Liver (tissue), 3 donors: ENCODE results near the gene EMX2.

Source experiments
- CTCF ChIP-seq: fragments of 150-350 bp; IDR thresholded peaks from 2 replicates; pipeline ENCODE4 v1.5.1; 2017; ENCODE audit warnings: improper control_type of control experiment, low read depth, low read length; ENCODE audit not compliant: missing input control
- EGR1 ChIP-seq, 2 donors: IDR thresholded peaks; 2 replicates each; pipeline ENCODE4 v1.6.1; 2016 to 2018; ENCODE audit warnings: antibody characterized with exemption in 2 of 2, low read depth in 2 of 2
- FOXA1 ChIP-seq: IDR thresholded peaks from 2 replicates; pipeline ENCODE4 v1.6.1; 2016; ENCODE audit warnings: antibody characterized with exemption
- HNF4G ChIP-seq: IDR thresholded peaks from 2 replicates; pipeline ENCODE4 v1.6.1; 2016; ENCODE audit warnings: antibody characterized with exemption
- JUND ChIP-seq, 2 donors: IDR thresholded peaks; 2 replicates each; pipeline ENCODE4 v1.6.1; 2016; ENCODE audit warnings: antibody characterized with exemption in 2 of 2
- NR2F2 ChIP-seq: IDR thresholded peaks from 2 replicates; pipeline ENCODE4 v1.6.1; 2016; ENCODE audit warnings: antibody characterized with exemption
- RXRA ChIP-seq, 2 donors: IDR thresholded peaks; 2 replicates each; pipeline ENCODE4 v1.6.1; 2017 to 2018; ENCODE audit warnings: antibody characterized with exemption in 2 of 2, mild to moderate bottlenecking in 1 of 2
- SP1 ChIP-seq: IDR thresholded peaks from 2 replicates; pipeline ENCODE4 v1.6.1; 2018; ENCODE audit warnings: antibody characterized with exemption, mild to moderate bottlenecking
- TAF1 ChIP-seq: conservative IDR thresholded peaks from 2 replicates; pipeline ENCODE4 v1.6.1; 2016; ENCODE audit warnings: antibody characterized with exemption, mild to moderate bottlenecking
- YY1 ChIP-seq: IDR thresholded peaks from 2 replicates; pipeline ENCODE4 v1.6.1; 2016; ENCODE audit warnings: antibody characterized with exemption, mild to moderate bottlenecking
- TF ChIP-seq, protein P1 (sequence below): IDR thresholded peaks from 2 replicates; pipeline ENCODE4 v1.6.1; 2016; ENCODE audit warnings: antibody characterized with exemption
- TF ChIP-seq, protein P2 (sequence below): IDR thresholded peaks from 2 replicates; pipeline ENCODE4 v1.6.1; 2016; ENCODE audit warnings: antibody characterized with exemption
- TF ChIP-seq, protein P3 (sequence below): IDR thresholded peaks from 2 replicates; pipeline ENCODE4 v1.6.1; 2016; ENCODE audit warnings: antibody characterized with exemption, mild to moderate bottlenecking
- donor health status: healthy.
- donor health status: healthy.

DNA sequence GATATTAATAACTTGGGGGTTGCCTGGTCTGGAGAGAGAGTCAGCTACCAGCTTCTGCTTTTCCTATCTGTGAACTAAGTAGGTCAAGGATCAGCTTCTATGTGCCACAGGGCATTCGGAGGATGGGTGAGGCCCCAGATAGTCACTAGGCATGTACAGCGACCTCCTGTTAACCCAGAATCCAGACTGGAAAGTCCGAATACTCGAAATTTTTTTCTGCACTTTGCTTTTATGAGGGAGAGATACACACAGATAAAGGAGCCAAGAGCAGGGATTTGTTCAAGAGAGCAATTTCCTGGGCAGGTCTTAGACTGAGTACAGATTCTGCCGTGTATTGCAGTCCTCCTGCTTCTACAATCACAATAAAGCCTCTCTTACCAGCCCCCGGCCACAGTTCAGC, 54.2 kb downstream of the EMX2 start:
- no peak for TF ChIP-seq CTCF
- TF ChIP-seq, protein P1, sequence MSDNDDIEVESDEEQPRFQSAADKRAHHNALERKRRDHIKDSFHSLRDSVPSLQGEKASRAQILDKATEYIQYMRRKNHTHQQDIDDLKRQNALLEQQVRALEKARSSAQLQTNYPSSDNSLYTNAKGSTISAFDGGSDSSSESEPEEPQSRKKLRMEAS, result no peak
- no peak for TF ChIP-seq RXRA (IDR thresholded peaks at IDR 0.05)
- TF ChIP-seq, protein P2, sequence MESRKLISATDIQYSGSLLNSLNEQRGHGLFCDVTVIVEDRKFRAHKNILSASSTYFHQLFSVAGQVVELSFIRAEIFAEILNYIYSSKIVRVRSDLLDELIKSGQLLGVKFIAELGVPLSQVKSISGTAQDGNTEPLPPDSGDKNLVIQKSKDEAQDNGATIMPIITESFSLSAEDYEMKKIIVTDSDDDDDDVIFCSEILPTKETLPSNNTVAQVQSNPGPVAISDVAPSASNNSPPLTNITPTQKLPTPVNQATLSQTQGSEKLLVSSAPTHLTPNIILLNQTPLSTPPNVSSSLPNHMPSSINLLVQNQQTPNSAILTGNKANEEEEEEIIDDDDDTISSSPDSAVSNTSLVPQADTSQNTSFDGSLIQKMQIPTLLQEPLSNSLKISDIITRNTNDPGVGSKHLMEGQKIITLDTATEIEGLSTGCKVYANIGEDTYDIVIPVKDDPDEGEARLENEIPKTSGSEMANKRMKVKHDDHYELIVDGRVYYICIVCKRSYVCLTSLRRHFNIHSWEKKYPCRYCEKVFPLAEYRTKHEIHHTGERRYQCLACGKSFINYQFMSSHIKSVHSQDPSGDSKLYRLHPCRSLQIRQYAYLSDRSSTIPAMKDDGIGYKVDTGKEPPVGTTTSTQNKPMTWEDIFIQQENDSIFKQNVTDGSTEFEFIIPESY, result no peak
- TF ChIP-seq NR2F2, result no peak
- TF ChIP-seq YY1, result no peak
- TF ChIP-seq, protein P3, sequence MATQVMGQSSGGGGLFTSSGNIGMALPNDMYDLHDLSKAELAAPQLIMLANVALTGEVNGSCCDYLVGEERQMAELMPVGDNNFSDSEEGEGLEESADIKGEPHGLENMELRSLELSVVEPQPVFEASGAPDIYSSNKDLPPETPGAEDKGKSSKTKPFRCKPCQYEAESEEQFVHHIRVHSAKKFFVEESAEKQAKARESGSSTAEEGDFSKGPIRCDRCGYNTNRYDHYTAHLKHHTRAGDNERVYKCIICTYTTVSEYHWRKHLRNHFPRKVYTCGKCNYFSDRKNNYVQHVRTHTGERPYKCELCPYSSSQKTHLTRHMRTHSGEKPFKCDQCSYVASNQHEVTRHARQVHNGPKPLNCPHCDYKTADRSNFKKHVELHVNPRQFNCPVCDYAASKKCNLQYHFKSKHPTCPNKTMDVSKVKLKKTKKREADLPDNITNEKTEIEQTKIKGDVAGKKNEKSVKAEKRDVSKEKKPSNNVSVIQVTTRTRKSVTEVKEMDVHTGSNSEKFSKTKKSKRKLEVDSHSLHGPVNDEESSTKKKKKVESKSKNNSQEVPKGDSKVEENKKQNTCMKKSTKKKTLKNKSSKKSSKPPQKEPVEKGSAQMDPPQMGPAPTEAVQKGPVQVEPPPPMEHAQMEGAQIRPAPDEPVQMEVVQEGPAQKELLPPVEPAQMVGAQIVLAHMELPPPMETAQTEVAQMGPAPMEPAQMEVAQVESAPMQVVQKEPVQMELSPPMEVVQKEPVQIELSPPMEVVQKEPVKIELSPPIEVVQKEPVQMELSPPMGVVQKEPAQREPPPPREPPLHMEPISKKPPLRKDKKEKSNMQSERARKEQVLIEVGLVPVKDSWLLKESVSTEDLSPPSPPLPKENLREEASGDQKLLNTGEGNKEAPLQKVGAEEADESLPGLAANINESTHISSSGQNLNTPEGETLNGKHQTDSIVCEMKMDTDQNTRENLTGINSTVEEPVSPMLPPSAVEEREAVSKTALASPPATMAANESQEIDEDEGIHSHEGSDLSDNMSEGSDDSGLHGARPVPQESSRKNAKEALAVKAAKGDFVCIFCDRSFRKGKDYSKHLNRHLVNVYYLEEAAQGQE, result no peak
- no peak for TF ChIP-seq HNF4G
- TF ChIP-seq JUND (IDR thresholded peaks at IDR 0.05), result no peak
- no peak for TF ChIP-seq SP1
- TF ChIP-seq FOXA1, result no peak
- no peak for TF ChIP-seq EGR1 (IDR thresholded peaks at IDR 0.05; ENCODE audit: low read depth in 2 of 2)
- no peak for TF ChIP-seq TAF1
